WTC11 (cell line): ENCODE results near the gene SEH1L. TPM values are rescaled to one million over a fixed set of nuclear protein-coding genes. Genes with fewer than 3 reads are reported as not detected.
"Not testable (repeated sequence)": the region's sequence is repeated elsewhere in the genome, so short reads cannot be mapped to it uniquely, and the experiment has no call there.

Source experiments
- ATAC-seq: fragments of 200-7000 bp; cut with Tn5 transposase; 2 replicates; pipeline ENCODE4 v1.10.0; 2021; ENCODE audit warnings: mild to moderate bottlenecking, moderate library complexity
- CTCF ChIA-PET: fragments of 300-600 bp; sonication (Branson Sonifier 250); formaldehyde crosslinking; loops from one replicate; lab custom pipeline; 2021; ENCODE audit warnings: antibody characterized with exemption; lab: Charles Lee
- POLR2A ChIA-PET: fragments of 350-600 bp; sonication (Branson Sonifier 250); formaldehyde crosslinking; loops from one replicate; lab custom pipeline; 2021; ENCODE audit warnings: antibody characterized with exemption; lab: Charles Lee
- DNase-seq: peaks from one replicate; pipeline ENCODE4 v3.0.0; 2021; ENCODE audit warnings: low spot score
- H3K27ac Mint-ChIP-seq: 2 replicates; pipeline ENCODE4 v1.8.0; 2021; ENCODE audit warnings: mixed read lengths
- H3K27me3 Mint-ChIP-seq: 2 replicates; pipeline ENCODE4 v1.8.0; 2021; ENCODE audit warnings: low read depth, mild to moderate bottlenecking, moderate library complexity, mixed read lengths
- H3K36me3 Mint-ChIP-seq: 2 replicates; pipeline ENCODE4 v1.8.0; 2021; ENCODE audit warnings: mixed read lengths
- H3K4me1 Mint-ChIP-seq: 2 replicates; pipeline ENCODE4 v1.8.0; 2022; ENCODE audit warnings: mixed read lengths
- H3K4me3 Mint-ChIP-seq: 2 replicates; pipeline ENCODE4 v1.8.0; 2021; ENCODE audit warnings: mild to moderate bottlenecking, moderate library complexity, mixed read lengths
- H3K9me3 Mint-ChIP-seq: 2 replicates; pipeline ENCODE4 v1.8.0; 2021; ENCODE audit warnings: mixed read lengths
- AFF4 ChIP-seq: sonication (generic); formaldehyde crosslinking; IDR thresholded peaks from 2 replicates; pipeline ENCODE4 v1.8.1; 2023; ENCODE audit warnings: mild to moderate bottlenecking, missing genetic modification reagents, borderline replicate concordance
- ATF1 ChIP-seq: sonication (generic); formaldehyde crosslinking; IDR thresholded peaks from 2 replicates; pipeline ENCODE4 v1.8.1; 2023; ENCODE audit warnings: mild to moderate bottlenecking, moderate library complexity, missing genetic modification reagents
- ATF3 ChIP-seq: sonication (generic); formaldehyde crosslinking; conservative IDR thresholded peaks from 2 replicates; pipeline ENCODE4 v1.8.1; 2022; ENCODE audit warnings: mild to moderate bottlenecking, missing genetic modification reagents
- ETV6 ChIP-seq: sonication (generic); formaldehyde crosslinking; IDR thresholded peaks from 2 replicates; pipeline ENCODE4 v1.8.1; 2022; ENCODE audit warnings: mild to moderate bottlenecking, missing genetic modification reagents
- FOXJ3 ChIP-seq: sonication (generic); formaldehyde crosslinking; IDR thresholded peaks from 2 replicates; pipeline ENCODE4 v1.9.0; 2021; ENCODE audit warnings: missing genetic modification reagents, mild to moderate bottlenecking, borderline replicate concordance
- FOXK1 ChIP-seq: sonication (generic); formaldehyde crosslinking; IDR thresholded peaks from 2 replicates; pipeline ENCODE4 v1.8.0; 2022; ENCODE audit warnings: mild to moderate bottlenecking, moderate library complexity, missing genetic modification reagents
- JAZF1 ChIP-seq: fragments of 250-450 bp; sonication (Bioruptor Pico); IDR thresholded peaks from 2 replicates; pipeline ENCODE4 v1.9.0; 2021; ENCODE audit warnings: moderate library complexity, mild to moderate bottlenecking, inconsistent platforms
- MLX ChIP-seq: sonication (generic); formaldehyde crosslinking; IDR thresholded peaks from 2 replicates; pipeline ENCODE4 v1.8.1; 2023; ENCODE audit warnings: mild to moderate bottlenecking, missing genetic modification reagents, moderate library complexity
- NFE2L1 ChIP-seq: sonication (generic); formaldehyde crosslinking; IDR thresholded peaks from 2 replicates; pipeline ENCODE4 v1.8.1; 2023; ENCODE audit warnings: missing genetic modification reagents
- SOX15 ChIP-seq: fragments of 250-450 bp; sonication (Bioruptor Pico); IDR thresholded peaks from 2 replicates; pipeline ENCODE4 v1.9.0; 2021; ENCODE audit warnings: mild to moderate bottlenecking
- ZNF263 ChIP-seq: sonication (generic); formaldehyde crosslinking; IDR thresholded peaks from 2 replicates; pipeline ENCODE4 v1.8.1; 2022; ENCODE audit warnings: low read depth, mild to moderate bottlenecking, moderate library complexity, missing genetic modification reagents
- ZNF281 ChIP-seq: sonication (generic); formaldehyde crosslinking; IDR thresholded peaks from 2 replicates; pipeline ENCODE4 v1.8.0; 2023; ENCODE audit warnings: mild to moderate bottlenecking, missing genetic modification reagents
- ZNF317 ChIP-seq: sonication (generic); formaldehyde crosslinking; IDR thresholded peaks from 2 replicates; pipeline ENCODE4 v1.8.1; 2023; ENCODE audit warnings: low read depth, mild to moderate bottlenecking, moderate library complexity, missing genetic modification reagents, borderline replicate concordance
- ZNF416 ChIP-seq: fragments of 250-450 bp; sonication (Bioruptor Pico); IDR thresholded peaks from 2 replicates; pipeline ENCODE4 v1.9.0; 2021; ENCODE audit warnings: mild to moderate bottlenecking, inconsistent platforms
- ZNF532 ChIP-seq: fragments of 250-450 bp; sonication (Bioruptor Pico); IDR thresholded peaks from 2 replicates; pipeline ENCODE4 v1.9.0; 2021; ENCODE audit warnings: mild to moderate bottlenecking, borderline replicate concordance
- total RNA-seq: library from RNA; stranded (reverse); gene quantifications from 3 replicates; pipeline ENCODE4 v1.2.3, GENCODE V29; 2021
- TF ChIP-seq, protein P1 (sequence below): sonication (generic); formaldehyde crosslinking; IDR thresholded peaks from 2 replicates; pipeline ENCODE4 v1.8.1; 2023; ENCODE audit warnings: mild to moderate bottlenecking, missing genetic modification reagents
- TF ChIP-seq, protein P2 (sequence below): fragments of 250-450 bp; sonication (Bioruptor Pico); IDR thresholded peaks from 2 replicates; pipeline ENCODE4 v1.9.0; 2021; ENCODE audit warnings: mild to moderate bottlenecking

SEH1L gene
- total RNA-seq, 1 experiment from 2014 or later = 75.5 TPM

- TF ChIP-seq FOXK1 (CRISPR knock-in tag) (no peak), SOX15 (no peak), JAZF1 (CRISPR knock-in tag) (no peak), ZNF416 (CRISPR knock-in tag) (no peak)
Measured at GRCh38 chr18:12976305-12976704, 28.5 kb downstream of the SEH1L start (continued).

DNA sequence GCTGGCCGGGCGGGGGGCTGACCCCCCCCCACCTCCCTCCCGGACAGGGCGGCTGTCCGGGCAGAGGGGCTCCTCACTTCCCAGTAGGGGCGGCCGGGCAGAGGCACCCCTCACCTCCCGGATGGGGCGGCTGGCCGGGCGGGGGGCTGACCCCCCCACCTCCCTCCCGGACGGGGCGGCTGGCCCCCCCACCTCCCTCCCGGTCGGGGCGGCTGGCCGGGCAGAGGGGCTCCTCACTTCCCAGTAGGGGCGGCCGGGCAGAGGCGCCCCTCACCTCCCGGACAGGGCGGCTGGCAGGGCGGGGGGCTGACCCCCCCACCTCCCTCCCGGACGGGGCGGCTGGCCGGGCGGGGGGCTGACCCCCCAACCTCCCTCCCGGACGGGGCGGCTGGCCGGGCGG, 32.3 kb downstream of the SEH1L start:
- H3K4me1 Mint-ChIP-seq, CTCF ChIA-PET, H3K27me3 Mint-ChIP-seq, DNase-seq, POLR2A ChIA-PET, H3K27ac Mint-ChIP-seq, H3K4me3 Mint-ChIP-seq, ATAC-seq: not testable (repeated sequence)
- H3K36me3 Mint-ChIP-seq = peaks cover 63% of the 10 kb centered on the region
- H3K9me3 Mint-ChIP-seq = peaks cover 11% of the 10 kb centered on the region

GRCh38 chr18:12989397-12990122, 41.7 kb downstream of the SEH1L start:
- Mint-ChIP-seq H3K4me3 (peak overlapping the region; percentile 95), H3K27me3 (no peaks in the 10 kb centered on the region), H3K36me3 (peaks cover 5% of the 10 kb centered on the region), H3K9me3 (no peaks in the 10 kb centered on the region), H3K27ac (peak overlapping the region; percentile 96), H3K4me1 (peaks cover 13% of the 10 kb centered on the region)
- ChIA-PET POLR2A (no interaction called here), CTCF (interaction anchor here (0.6 to 1.0 kb wide), 2 partner anchors 15 to 24 kb away, joined by 3 to 4 read pairs; no protein-coding TSS in a partner anchor)
- DNase-seq = no peak
- no peak for ATAC-seq
- TF ChIP-seq ZNF263 (CRISPR knock-in tag) = no peak
- TF ChIP-seq ZNF532 (CRISPR knock-in tag) = no peak
- no peak for TF ChIP-seq ZNF416 (CRISPR knock-in tag)
- no peak for TF ChIP-seq FOXJ3 (CRISPR knock-in tag)
- no peak for TF ChIP-seq NFE2L1 (CRISPR knock-in tag)
- TF ChIP-seq ATF3 = no peak
- TF ChIP-seq, protein P1, sequence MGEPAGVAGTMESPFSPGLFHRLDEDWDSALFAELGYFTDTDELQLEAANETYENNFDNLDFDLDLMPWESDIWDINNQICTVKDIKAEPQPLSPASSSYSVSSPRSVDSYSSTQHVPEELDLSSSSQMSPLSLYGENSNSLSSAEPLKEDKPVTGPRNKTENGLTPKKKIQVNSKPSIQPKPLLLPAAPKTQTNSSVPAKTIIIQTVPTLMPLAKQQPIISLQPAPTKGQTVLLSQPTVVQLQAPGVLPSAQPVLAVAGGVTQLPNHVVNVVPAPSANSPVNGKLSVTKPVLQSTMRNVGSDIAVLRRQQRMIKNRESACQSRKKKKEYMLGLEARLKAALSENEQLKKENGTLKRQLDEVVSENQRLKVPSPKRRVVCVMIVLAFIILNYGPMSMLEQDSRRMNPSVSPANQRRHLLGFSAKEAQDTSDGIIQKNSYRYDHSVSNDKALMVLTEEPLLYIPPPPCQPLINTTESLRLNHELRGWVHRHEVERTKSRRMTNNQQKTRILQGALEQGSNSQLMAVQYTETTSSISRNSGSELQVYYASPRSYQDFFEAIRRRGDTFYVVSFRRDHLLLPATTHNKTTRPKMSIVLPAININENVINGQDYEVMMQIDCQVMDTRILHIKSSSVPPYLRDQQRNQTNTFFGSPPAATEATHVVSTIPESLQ = no peak
- TF ChIP-seq, protein P2, sequence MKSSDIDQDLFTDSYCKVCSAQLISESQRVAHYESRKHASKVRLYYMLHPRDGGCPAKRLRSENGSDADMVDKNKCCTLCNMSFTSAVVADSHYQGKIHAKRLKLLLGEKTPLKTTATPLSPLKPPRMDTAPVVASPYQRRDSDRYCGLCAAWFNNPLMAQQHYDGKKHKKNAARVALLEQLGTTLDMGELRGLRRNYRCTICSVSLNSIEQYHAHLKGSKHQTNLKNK = no peak
- no peak for TF ChIP-seq MLX
- TF ChIP-seq ZNF281 (CRISPR knock-in tag) = no peak
- TF ChIP-seq ZNF317 (CRISPR knock-in tag) = no peak
- no peak for TF ChIP-seq AFF4 (CRISPR knock-in tag)
- TF ChIP-seq ETV6 = no peak
- TF ChIP-seq ATF1 (CRISPR knock-in tag) = no peak
